ENCODE results near the gene CEP55.

DNA sequence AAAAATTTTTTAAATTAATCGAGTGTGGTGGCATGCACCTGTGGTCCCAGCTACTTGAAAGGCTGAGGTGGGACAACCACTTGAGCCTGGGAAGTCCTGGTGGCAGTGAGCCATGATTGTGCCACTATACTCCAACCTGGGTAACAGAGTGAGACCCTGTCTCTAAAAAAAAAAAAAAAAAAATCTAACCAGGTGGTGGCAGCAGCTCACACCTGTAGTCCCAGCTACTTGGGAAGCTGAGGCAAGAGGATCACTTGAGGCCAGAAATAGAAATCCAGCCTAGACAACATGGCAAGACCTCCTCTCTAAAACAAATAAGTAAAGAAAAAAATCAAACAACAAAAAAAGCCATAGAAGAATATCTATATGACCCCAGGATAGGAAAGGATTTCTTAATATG, 10.7 kb upstream of the CEP55 start:
- TF ChIP-seq, protein P1, sequence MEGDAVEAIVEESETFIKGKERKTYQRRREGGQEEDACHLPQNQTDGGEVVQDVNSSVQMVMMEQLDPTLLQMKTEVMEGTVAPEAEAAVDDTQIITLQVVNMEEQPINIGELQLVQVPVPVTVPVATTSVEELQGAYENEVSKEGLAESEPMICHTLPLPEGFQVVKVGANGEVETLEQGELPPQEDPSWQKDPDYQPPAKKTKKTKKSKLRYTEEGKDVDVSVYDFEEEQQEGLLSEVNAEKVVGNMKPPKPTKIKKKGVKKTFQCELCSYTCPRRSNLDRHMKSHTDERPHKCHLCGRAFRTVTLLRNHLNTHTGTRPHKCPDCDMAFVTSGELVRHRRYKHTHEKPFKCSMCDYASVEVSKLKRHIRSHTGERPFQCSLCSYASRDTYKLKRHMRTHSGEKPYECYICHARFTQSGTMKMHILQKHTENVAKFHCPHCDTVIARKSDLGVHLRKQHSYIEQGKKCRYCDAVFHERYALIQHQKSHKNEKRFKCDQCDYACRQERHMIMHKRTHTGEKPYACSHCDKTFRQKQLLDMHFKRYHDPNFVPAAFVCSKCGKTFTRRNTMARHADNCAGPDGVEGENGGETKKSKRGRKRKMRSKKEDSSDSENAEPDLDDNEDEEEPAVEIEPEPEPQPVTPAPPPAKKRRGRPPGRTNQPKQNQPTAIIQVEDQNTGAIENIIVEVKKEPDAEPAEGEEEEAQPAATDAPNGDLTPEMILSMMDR (IDR thresholded peaks at IDR 0.05), result no peak
- TF ChIP-seq POLR2AphosphoS5 (IDR thresholded peaks at IDR 0.05), result no peak
- no peak for TF ChIP-seq POLR2A (IDR thresholded peaks at IDR 0.05)
- TF ChIP-seq EP300 (IDR thresholded peaks at IDR 0.05), result no peak

All from sigmoid colon (tissue), 4 donors.